K562 (cell line): ENCODE measurements around the gene YAP1. TPM values are rescaled to one million over a fixed set of nuclear protein-coding genes. Genes with fewer than 3 reads are reported as not detected.

Experiments
- ATAC-seq: fragments of 200-7000 bp; cut with Tn5 transposase; 3 replicates; pipeline ENCODE4 v1.9.1; 2020; ENCODE audit warnings: moderate library complexity
- BruUV-seq: library from RNA; stranded (reverse); fragments of 400-500 nt; replicated peaks from 2 replicates; lab custom pipeline; 2021; lab: Mats Ljungman, UMichigan
- CTCF ChIA-PET: fragments of 300-600 bp; formaldehyde crosslinking; extraction: SDS; loops from one replicate; lab custom pipeline; 2021; ENCODE audit warnings: low intra/inter-chr PET ratio; lab: Yijun Ruan, JAX
- POLR2A ChIA-PET: fragments of 300-600, 350-650 bp; sonication (Branson Sonifier 250); formaldehyde crosslinking; extraction: SDS; loops from one replicate; lab custom pipeline; 2021; ENCODE audit warnings: antibody characterized with exemption, inconsistent platforms; lab: Yijun Ruan, JAX
- DNase-seq, 4 experiments: peaks; one replicate each; pipeline versions ENCODE4 v3.0.0 to v3.0.0-alpha.2; 2011 to 2018; ENCODE audit warnings: low spot score in 3 of 4, mixed read lengths in 3 of 4; ENCODE audit errors: extremely low read depth in 1 of 4
- FAIRE-seq: peaks from 2 replicates; lab custom pipeline; 2011; peaks lifted over from hg19 to GRCh38; lab: Jason Lieb, UNC
- H2AFZ ChIP-seq: 2 replicates; pipeline ENCODE4 v1.6.0; 2011; ENCODE audit warnings: low read depth, low read length, control low read depth, inconsistent platforms
- H3K27ac ChIP-seq: fragments of 200-600 bp; 3 replicates; pipeline ENCODE4 v1.8.0; 2011; ENCODE audit warnings: low read depth, mild to moderate bottlenecking, control low read depth, inconsistent platforms, low read length, moderate library complexity, mixed read lengths; ENCODE audit errors: extremely low read depth
- H3K27me3 ChIP-seq, 2 experiments: fragments of 300-600 bp in 1 of 2; 2 replicates in 1 of 2; 3 replicates in 1 of 2; pipeline versions ENCODE4 v1.6.0 to v1.8.0; 2011; ENCODE audit warnings: inconsistent platforms in 2 of 2, low read length in 2 of 2, mild to moderate bottlenecking in 1 of 2, mixed read lengths in 1 of 2, moderate library complexity in 1 of 2; ENCODE audit not compliant: control insufficient read depth in 2 of 2, insufficient read depth in 2 of 2
- H3K36me3 ChIP-seq: fragments of 300-600 bp; 3 replicates; pipeline ENCODE4 v1.8.0; 2011; ENCODE audit warnings: mild to moderate bottlenecking, low read length, inconsistent platforms; ENCODE audit not compliant: control insufficient read depth, insufficient read depth
- H3K4me1 ChIP-seq, 2 experiments: fragments of 200-600 bp in 1 of 2; replicated peaks in 1 of 2; 2 replicates in 1 of 2; 3 replicates in 1 of 2; pipeline versions ENCODE4 v1.5.1 to v1.8.0; 2011; ENCODE audit warnings: inconsistent platforms in 2 of 2, low read length in 2 of 2, mild to moderate bottlenecking in 1 of 2, mixed read lengths in 1 of 2, moderate library complexity in 1 of 2; ENCODE audit not compliant: control insufficient read depth in 2 of 2, insufficient read depth in 2 of 2
- H3K4me2 ChIP-seq: 2 replicates; pipeline ENCODE4 v1.6.1; 2011; ENCODE audit warnings: low read length, control low read depth, inconsistent platforms, mixed read lengths; ENCODE audit not compliant: insufficient read depth
- H3K4me3 ChIP-seq: fragments of 200-600 bp; sonication (generic), shearing (Covaris generic); 2 replicates; pipeline ENCODE4 v1.5.1; 2016; ENCODE audit warnings: control low read depth, inconsistent platforms
- H3K79me2 ChIP-seq: fragments of 200-600 bp; 3 replicates; pipeline ENCODE4 v1.8.0; 2011; ENCODE audit warnings: low read length, inconsistent platforms; ENCODE audit not compliant: control insufficient read depth, insufficient read depth
- H3K9ac ChIP-seq, 2 experiments: 2 replicates each; pipeline versions ENCODE4 v1.6.0 to v1.6.1; 2011; ENCODE audit warnings: low read depth in 2 of 2, low read length in 2 of 2, control low read depth in 1 of 2, inconsistent platforms in 1 of 2, mild to moderate bottlenecking in 1 of 2, mixed read lengths in 1 of 2; ENCODE audit not compliant: insufficient read depth in 1 of 2
- H3K9me1 ChIP-seq: one replicate; pipeline ENCODE4 v1.6.0; 2011; ENCODE audit warnings: inconsistent platforms, mild to moderate bottlenecking, low read length, moderate library complexity; ENCODE audit not compliant: control insufficient read depth, insufficient read depth
- H3K9me3 ChIP-seq: replicated peaks from 2 replicates; pipeline ENCODE4 v1.5.1; 2011; ENCODE audit warnings: low read depth, low read length, inconsistent platforms; ENCODE audit not compliant: control insufficient read depth, insufficient read depth
- H4K20me1 ChIP-seq: replicated peaks from 2 replicates; pipeline ENCODE4 v1.6.1; 2011; ENCODE audit warnings: low read length, inconsistent platforms, mixed read lengths; ENCODE audit not compliant: control insufficient read depth, insufficient read depth
- IRF1 ChIP-seq: sonication (generic); formaldehyde crosslinking; IDR thresholded peaks from 2 replicates; pipeline ENCODE4 v1.8.0; 2022; ENCODE audit warnings: missing genetic modification reagents, mild to moderate bottlenecking, borderline replicate concordance
- RBM14 ChIP-seq: fragments of 200-400 bp; formaldehyde crosslinking; IDR thresholded peaks from 2 replicates; pipeline ENCODE4 v1.6.1; 2018; ENCODE audit warnings: low read depth, mild to moderate bottlenecking, low read length, moderate library complexity, borderline replicate concordance; ENCODE audit not compliant: insufficient read depth
- RCOR1 ChIP-seq, 2 experiments: IDR thresholded peaks; 2 replicates each; pipeline ENCODE4 v1.6.1; 2012; ENCODE audit warnings: low read depth in 2 of 2, low read length in 2 of 2, borderline replicate concordance in 1 of 2, improper control_type of control experiment in 1 of 2
- SPI1 ChIP-seq: IDR thresholded peaks from 2 replicates; pipeline ENCODE4 v1.6.1; 2011; ENCODE audit warnings: low read depth, low read length, control low read depth, borderline replicate concordance
- TRIM24 ChIP-seq, 2 experiments: fragments of 450-650 bp; IDR thresholded peaks; 2 replicates each; pipeline ENCODE4 v1.6.1; 2016
- XRCC5 ChIP-seq: fragments of 200-400 bp; formaldehyde crosslinking; IDR thresholded peaks from 2 replicates; pipeline ENCODE4 v1.6.1; 2017; ENCODE audit warnings: low read depth, mild to moderate bottlenecking, low read length
- ZNF239 ChIP-seq: fragments of 250-450 bp; sonication (Bioruptor Pico); IDR thresholded peaks from 2 replicates; pipeline ENCODE4 v1.4.0; 2020; ENCODE audit warnings: mild to moderate bottlenecking
- ZNF324 ChIP-seq: fragments of 250-450 bp; sonication (Bioruptor Pico); IDR thresholded peaks from 2 replicates; pipeline ENCODE4 v1.4.0; 2020; ENCODE audit warnings: mild to moderate bottlenecking
- ZNF511 ChIP-seq: sonication (generic); formaldehyde crosslinking; IDR thresholded peaks from 2 replicates; pipeline ENCODE4 v1.8.0; 2022; ENCODE audit warnings: mild to moderate bottlenecking, missing genetic modification reagents
- ZNF668 ChIP-seq: fragments of 250-450 bp; sonication (Bioruptor Pico); IDR thresholded peaks from 2 replicates; pipeline ENCODE4 v1.8.0; 2022; ENCODE audit warnings: mild to moderate bottlenecking, inconsistent platforms
- WGBS: fragments of 100-300 bp; shearing (Covaris generic); methylation state at CpG from one replicate; pipeline ENCODE4 v1.1.6; 2016; ENCODE audit warnings: low coverage, mixed read lengths; ENCODE audit not compliant: insufficient coverage; ENCODE audit errors: missing lambda C conversion rate; 5-methylcytosine and 5-hydroxymethylcytosine counted together
- in situ Hi-C: fragments of 300-500 bp; cut with MboI; formaldehyde crosslinking; loops from 4 replicates; pipeline ENCODE4 v1.15.0; 2018; ENCODE audit warnings: inconsistent platforms, mixed read lengths
- intact Hi-C: fragments of 100-400 bp; cut with micrococcal nuclease; formaldehyde crosslinking; loops from 2 replicates; pipeline ENCODE4 v1.14.2; 2022
- polyA plus RNA-seq, 8 experiments: library from polyadenylated mRNA; depleted of rRNA in 4 of 8; stranded (reverse) in 5 of 8; unstranded in 3 of 8; fragments of >200 nt; fragmentation: Nextera tagmentation in 2 of 8; fragmentation: Illumina TruSeq in 1 of 8; extraction: Ambion mirVana in 2 of 8; extraction: Trizol in 1 of 8; gene quantifications; 2 replicates each; pipeline versions ENCODE4 v1.2.1 to v1.2.3, GENCODE V29; 2011 to 2014; ENCODE audit warnings: inconsistent platforms in 1 of 8, missing spikeins in 1 of 8
- total RNA-seq, 7 experiments: library from RNA; depleted of rRNA in 6 of 7; stranded (reverse); fragments of >200 nt in 6 of 7; fragmentation: Illumina TruSeq in 2 of 7; extraction: Trizol in 2 of 7; gene quantifications; 2 replicates each; pipeline versions ENCODE4 v1.2.1 to v1.2.3, GENCODE V29; 2011 to 2021; ENCODE audit warnings: low replicate concordance in 1 of 7

The YAP1 gene
- total and polyA plus RNA-seq, 9 of the 15 experiments (the other 6 are each of a cell fraction or from before 2014, with no cell fraction given), result 0.18 TPM; not detected in 8

GRCh38 chr11:102244681-102245409 is 134.6 kb downstream of the YAP1 start (continued):
- TF ChIP-seq ZNF324 (CRISPR knock-in tag), result no peak
- no peak for TF ChIP-seq ZNF239 (CRISPR knock-in tag)
- no peak for TF ChIP-seq RBM14
- no peak for TF ChIP-seq XRCC5
- TF ChIP-seq ZNF511 (CRISPR knock-in tag), result no peak
- TF ChIP-seq TRIM24 (IDR thresholded peaks at IDR 0.05), result no peak
- TF ChIP-seq ZNF668, result no peak
- no peak for TF ChIP-seq RCOR1 (IDR thresholded peaks at IDR 0.05; ENCODE audit: borderline replicate concordance in 1 of 2, low read depth in 2 of 2, low read length in 2 of 2)

GRCh38 chr11:102251423-102251822 is 141.2 kb downstream of the YAP1 start:
- ChIA-PET POLR2A (interaction anchor here (0.7 to 0.9 kb wide), 2 partner anchors 12 to 22 kb away, joined by 3 to 4 read pairs; no protein-coding TSS in a partner anchor), CTCF (no interaction called here)
- BruUV-seq, result no TSS peak
- DNase-seq (no peak), ATAC-seq (no peak), FAIRE-seq (no peak)
- no peak overlapping the region for H2AFZ ChIP-seq
- no peaks in the 10 kb centered on the region for H3K36me3 ChIP-seq
- H4K20me1 ChIP-seq, result no peaks in the 10 kb centered on the region
- TF ChIP-seq IRF1 (no peak), SPI1 (peak; percentile 62)
- no peaks in the 10 kb centered on the region for H3K79me2 ChIP-seq
- H3K27me3 ChIP-seq, result no peaks in the 10 kb centered on the region
- no peaks in the 10 kb centered on the region for H3K9me3 ChIP-seq
- no peaks in the 10 kb centered on the region; a peak in 2 of 5 replicates for H3K4me1 ChIP-seq
- no peaks in the 10 kb centered on the region for H3K9me1 ChIP-seq
- 0% methylated on average over 2 of the region's 2 CpGs for WGBS
- in situ Hi-C loops (no loop called here), intact Hi-C loops (no loop called here)
- H3K9ac ChIP-seq, result no peak overlapping the region
- H3K4me2 ChIP-seq, result no peak overlapping the region
- no peak overlapping the region for H3K4me3 ChIP-seq
- H3K27ac ChIP-seq, result no peak overlapping the region
